ENCODE measurements around the gene CEACAM16. TPM values are rescaled to one million over a fixed set of nuclear protein-coding genes. Genes with fewer than 3 reads are reported as not detected.

The CEACAM16 gene
- total RNA-seq, 4 donors from 2014 or later = not detected

GRCh38 chr19:44681992-44682790, 16.8 kb upstream of the CEACAM16 start:
- TF ChIP-seq CTCF (IDR thresholded peaks at IDR 0.05; ENCODE audit: low read depth) = no peak

GRCh38 chr19:44682807-44683206, 16.1 kb upstream of the CEACAM16 start:
- no peak for TF ChIP-seq CTCF (IDR thresholded peaks at IDR 0.05; ENCODE audit: low read depth)

- TF ChIP-seq CTCF (IDR thresholded peaks at IDR 0.05; ENCODE audit: low read depth) = no peak
Measured at GRCh38 chr19:44683434-44684210, 15.3 kb upstream of the CEACAM16 start.

- no peak for TF ChIP-seq CTCF (IDR thresholded peaks at IDR 0.05; ENCODE audit: low read depth)
Measured at GRCh38 chr19:44684892-44685863, 13.8 kb upstream of the CEACAM16 start.

- TF ChIP-seq CTCF (IDR thresholded peaks at IDR 0.05; ENCODE audit: low read depth) = no peak
Measured at GRCh38 chr19:44685877-44686276, 13.1 kb upstream of the CEACAM16 start.

- TF ChIP-seq CTCF (IDR thresholded peaks at IDR 0.05; ENCODE audit: low read depth) = no peak
Measured at GRCh38 chr19:44686896-44687295, 12.1 kb upstream of the CEACAM16 start.

Data from subcutaneous adipose tissue (tissue), 4 donors.